ENCODE data around the gene PLPP4. TPM values are rescaled to one million over a fixed set of nuclear protein-coding genes. Genes with fewer than 3 reads are reported as not detected.

The PLPP4 gene
- polyA plus RNA-seq, 1 of the 3 experiments (the other 2 are of a cell fraction), result 27.9 TPM

- Histone ChIP-seq H4K20me1 (ENCODE audit: insufficient read depth) (no peaks in the 10 kb centered on the region), H3K79me2 (ENCODE audit: insufficient read depth) (peaks cover 63% of the 10 kb centered on the region), H3K27me3 (ENCODE audit: insufficient read depth) (no peaks in the 10 kb centered on the region), H3K9me2 (no peaks in the 10 kb centered on the region), H3K4me2 (peak overlapping the region; percentile 96), H3K36me3 (replicated peaks in 1 of 2; ENCODE audit: control insufficient read depth in 1 of 2, insufficient read depth in 2 of 2, low read length in 1 of 2) (peaks cover 0 to 2% of the 10 kb centered on the region in 2 experiments), H3K4me3 (ENCODE audit: low read depth in 2 of 2, low read length in 1 of 2) (peak overlapping the region; percentile 65 to 85; a peak in 3 of 4 replicates), H3K27ac (ENCODE audit: low read depth in 2 of 2, low read length in 1 of 2) (peak overlapping the region in 1 of 2 experiments; percentile 88; a peak in 2 of 4 replicates), H3K9me3 (no peaks in the 10 kb centered on the region), H3K4me1 (ENCODE audit: control insufficient read depth in 1 of 2, insufficient read depth in 2 of 2, low read depth in 1 of 2, low read length in 1 of 2) (peaks cover 20 to 45% of the 10 kb centered on the region in 2 experiments), H3F3A (replicated peaks; ENCODE audit: insufficient read depth) (peaks cover 22% of the 10 kb centered on the region), H3K9ac (peak overlapping the region; percentile 98; the same call in 1 of the 2 replicates), H2AFZ (ENCODE audit: low read depth) (no peak overlapping the region)
- ChIA-PET POLR2A (no interaction called here), CTCF (interaction anchor here (0.7 to 1.0 kb wide), 2 partner anchors 13 to 188 kb away, joined by 3 to 5 read pairs; no protein-coding TSS in a partner anchor)
- no peak for DNase-seq
- TF ChIP-seq YY1 (IDR thresholded peaks at IDR 0.05; ENCODE audit: low read depth) (no peak), TAF1 (IDR thresholded peaks at IDR 0.05; ENCODE audit: borderline replicate concordance, low read depth, low read length) (no peak)
- WGBS (ENCODE audit: low lambda C conversion rate), result 65% methylated on average over 4 of the region's 4 CpGs
Observed at GRCh38 chr10:120458432-120458831, 1.4 kb downstream of the PLPP4 start.

- peaks cover 20 to 45% of the 10 kb centered on the region in 2 experiments for H3K4me1 ChIP-seq (ENCODE audit: control insufficient read depth in 1 of 2, insufficient read depth in 2 of 2, low read depth in 1 of 2, low read length in 1 of 2)
- H3K27me3 ChIP-seq (ENCODE audit: insufficient read depth), result no peaks in the 10 kb centered on the region
- peaks cover 0 to 9% of the 10 kb centered on the region in 2 experiments for H3K36me3 ChIP-seq (replicated peaks in 1 of 2; ENCODE audit: control insufficient read depth in 1 of 2, insufficient read depth in 2 of 2, low read length in 1 of 2)
- H3K27ac ChIP-seq (ENCODE audit: low read depth in 2 of 2, low read length in 1 of 2), result peak overlapping the region in 1 of 2 experiments; percentile 88; a peak in 2 of 4 replicates
- H3K79me2 ChIP-seq (ENCODE audit: insufficient read depth), result peaks cover 70% of the 10 kb centered on the region
- CTCF ChIA-PET, result interaction anchor here (0.7 to 1.3 kb wide), 3 partner anchors 36 to 188 kb away, joined by 4 to 5 read pairs (median 4); no protein-coding TSS in a partner anchor
- DNase-seq, result peak; percentile 47
- H3K9ac ChIP-seq, result peak overlapping the region; percentile 98
- H3F3A ChIP-seq (replicated peaks; ENCODE audit: insufficient read depth), result peaks cover 26% of the 10 kb centered on the region
- H3K9me3 ChIP-seq, result no peaks in the 10 kb centered on the region
- H4K20me1 ChIP-seq (ENCODE audit: insufficient read depth), result no peaks in the 10 kb centered on the region
- peak overlapping the region in 1 of 2 experiments; percentile 85; a peak in 3 of 4 replicates for H3K4me3 ChIP-seq (ENCODE audit: low read depth in 2 of 2, low read length in 1 of 2)
- POLR2A ChIA-PET, result no interaction called here
- peak overlapping the region; percentile 96 for H3K4me2 ChIP-seq
- H3K9me2 ChIP-seq, result no peaks in the 10 kb centered on the region
- WGBS (ENCODE audit: low lambda C conversion rate), result 47% methylated on average over 2 of the region's 5 CpGs
- H2AFZ ChIP-seq (ENCODE audit: low read depth), result no peak overlapping the region
- TF ChIP-seq POLR2AphosphoS5 (IDR thresholded peaks at IDR 0.05; ENCODE audit: low read depth, low read length) (no peak), EZH2phosphoT487 (IDR thresholded peaks at IDR 0.05; ENCODE audit: borderline replicate concordance, low read depth) (no peak), CHD2 (IDR thresholded peaks at IDR 0.05; ENCODE audit: low read length, partially characterized antibody) (no peak), RFX5 (IDR thresholded peaks at IDR 0.05; ENCODE audit: low read length) (no peak), RAD21 (IDR thresholded peaks at IDR 0.05; ENCODE audit: low read length) (peak; percentile 18), USF1 (IDR thresholded peaks at IDR 0.05; ENCODE audit: borderline replicate concordance, low read depth) (no peak), MEF2A (IDR thresholded peaks at IDR 0.05; ENCODE audit: borderline replicate concordance, low read depth) (no peak), SMC3 (IDR thresholded peaks at IDR 0.05; ENCODE audit: low read depth, low read length) (no peak), CTCF (IDR thresholded peaks at IDR 0.05) (peak; percentile 18; the same call in 1 of the 2 replicates), FOSL2 (IDR thresholded peaks at IDR 0.05; ENCODE audit: borderline replicate concordance, low read depth) (no peak), MAX (IDR thresholded peaks at IDR 0.05; ENCODE audit: low read depth) (0 out of 2 replicates have a peak, but pooled peaks have one; percentile 12), SIN3A (IDR thresholded peaks at IDR 0.05; ENCODE audit: borderline replicate concordance, low read depth, low read length) (no peak), FOXJ3 (CRISPR knock-in tag; IDR thresholded peaks at IDR 0.05) (no peak), FOXM1 (IDR thresholded peaks at IDR 0.05; ENCODE audit: low read depth) (no peak), EP300 (IDR thresholded peaks at IDR 0.05; ENCODE audit: borderline replicate concordance in 1 of 2, low read depth in 1 of 2, low read length in 1 of 2) (no peak), TEAD4 (IDR thresholded peaks at IDR 0.05; ENCODE audit: borderline replicate concordance, insufficient read depth) (no peak), RCOR1 (IDR thresholded peaks at IDR 0.05; ENCODE audit: low read length) (0 out of 2 replicates have a peak, but pooled peaks have one; percentile 56), TAF1 (IDR thresholded peaks at IDR 0.05; ENCODE audit: borderline replicate concordance, low read depth, low read length) (no peak), PBX3 (IDR thresholded peaks at IDR 0.05) (no peak), JUND (IDR thresholded peaks at IDR 0.05) (no peak), YY1 (IDR thresholded peaks at IDR 0.05; ENCODE audit: low read depth) (no peak), ELF1 (IDR thresholded peaks at IDR 0.05) (no peak), GABPA (IDR thresholded peaks at IDR 0.05; ENCODE audit: low read depth) (no peak), IRF3 (IDR thresholded peaks at IDR 0.05; ENCODE audit: low read depth, low read length) (no peak)
Observed at GRCh38 chr10:120459185-120459584, 2.2 kb downstream of the PLPP4 start.

All from SK-N-SH (cell line).